ENCODE results near the gene FRG2.
A peak's percentile ranks its signal among the peaks of the same experiment; 100 is the strongest.
"Not testable (repeated sequence)": the region's sequence is repeated elsewhere in the genome, so short reads cannot be mapped to it uniquely, and the experiment has no call there.

FRG2 gene

GRCh38 chr4:190016369-190017289 lies 10.4 kb downstream of the FRG2 start:
- no peak for DNase-seq (ENCODE audit: low spot score)

GRCh38 chr4:190015538-190016368 lies 11.3 kb downstream of the FRG2 start:
- no peak for DNase-seq (ENCODE audit: low spot score)

DNA sequence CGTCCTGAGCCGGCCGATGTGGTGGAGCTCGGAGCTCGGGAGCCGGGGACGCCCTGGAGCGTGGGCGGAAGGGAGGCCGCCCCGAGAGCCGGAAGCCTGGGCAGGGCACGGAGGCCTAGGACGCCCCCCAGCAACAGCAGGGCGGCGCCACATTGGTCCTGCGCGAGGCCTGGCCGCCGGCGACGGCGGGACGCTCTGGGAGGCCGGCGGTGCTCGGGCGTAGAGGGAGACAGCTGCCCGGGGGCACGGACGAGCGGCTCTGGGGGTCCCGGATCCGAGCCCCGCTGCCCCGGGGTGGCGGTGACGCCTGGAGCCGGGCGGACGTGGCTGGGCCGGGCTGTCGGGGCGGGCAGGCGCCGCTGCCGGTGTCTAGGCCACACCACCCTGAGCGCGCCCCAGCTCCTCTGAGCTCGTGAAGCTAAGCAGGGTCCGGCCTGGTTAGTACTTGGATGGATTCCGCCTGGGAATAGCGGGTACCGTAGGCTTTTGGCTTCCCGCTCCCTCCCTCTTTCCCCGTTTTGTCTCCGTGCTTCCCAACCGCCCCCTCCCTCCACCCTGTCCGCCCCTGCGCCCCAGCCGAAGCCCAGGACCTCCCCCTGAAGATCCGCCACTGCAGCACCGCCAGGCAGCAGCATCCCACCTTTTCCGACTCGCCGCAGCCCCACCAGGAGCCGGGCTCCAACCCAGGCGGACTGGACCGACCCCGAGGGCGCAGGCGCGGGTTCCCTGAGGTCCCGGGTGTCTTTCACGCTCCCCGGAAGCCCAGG lies 12.1 kb downstream of the FRG2 start:
- peak; percentile 48 for DNase-seq (ENCODE audit: low spot score)

DNA sequence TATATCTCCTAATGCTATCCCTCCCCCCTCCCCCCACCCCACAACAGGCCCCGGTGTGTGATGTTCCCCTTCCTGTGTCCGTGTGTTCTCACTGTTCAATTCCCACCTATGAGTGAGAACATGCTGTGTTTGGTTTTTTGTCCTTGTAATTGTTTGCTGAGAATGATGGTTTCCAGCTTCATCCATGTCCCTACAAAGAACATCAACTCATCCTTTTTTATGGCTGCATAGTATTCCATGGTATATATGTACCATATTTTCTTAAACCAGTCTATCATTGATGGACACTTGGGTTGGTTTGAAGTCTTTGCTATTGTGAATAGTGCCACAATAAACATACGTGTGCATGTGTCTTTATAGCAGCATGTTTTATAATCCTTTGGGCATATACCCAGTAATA lies 37.1 kb downstream of the FRG2 start:
- not testable (repeated sequence) for DNase-seq (ENCODE audit: low spot score)

DNA sequence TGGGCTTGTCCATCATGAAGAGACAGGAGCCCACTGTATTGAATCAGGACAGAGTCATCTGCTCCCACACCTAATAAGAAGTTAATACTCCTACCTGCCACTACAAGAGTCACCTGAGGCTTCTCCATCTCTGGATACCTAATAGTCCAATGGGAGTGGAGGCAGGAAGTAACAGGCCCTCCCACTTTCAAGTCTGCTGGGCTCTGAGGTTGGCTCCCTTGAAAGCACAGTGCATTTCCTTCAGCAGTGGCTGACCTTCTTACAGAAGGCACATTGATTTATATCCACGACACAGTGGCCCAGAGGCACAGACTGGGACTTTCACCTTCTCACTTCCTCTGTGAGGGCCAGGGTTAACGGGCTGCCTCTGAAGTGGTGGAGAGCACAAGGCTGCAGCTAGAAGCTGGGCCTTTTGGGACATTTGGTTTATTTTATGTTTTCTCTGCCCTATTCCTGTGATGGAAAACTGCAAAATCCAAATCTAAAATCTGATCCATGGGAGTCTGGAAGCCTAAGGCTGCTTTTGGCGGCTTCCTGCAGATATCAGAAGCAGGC lies 38.1 kb downstream of the FRG2 start:
- DNase-seq (ENCODE audit: low spot score), result no peak

GRCh38 chr4:189985651-189986243 lies 41.3 kb downstream of the FRG2 start:
- DNase-seq (ENCODE audit: low spot score), result not testable (repeated sequence)

GRCh38 chr4:189984661-189985060 lies 42.4 kb downstream of the FRG2 start:
- DNase-seq (ENCODE audit: low spot score), result not testable (repeated sequence)

DNA sequence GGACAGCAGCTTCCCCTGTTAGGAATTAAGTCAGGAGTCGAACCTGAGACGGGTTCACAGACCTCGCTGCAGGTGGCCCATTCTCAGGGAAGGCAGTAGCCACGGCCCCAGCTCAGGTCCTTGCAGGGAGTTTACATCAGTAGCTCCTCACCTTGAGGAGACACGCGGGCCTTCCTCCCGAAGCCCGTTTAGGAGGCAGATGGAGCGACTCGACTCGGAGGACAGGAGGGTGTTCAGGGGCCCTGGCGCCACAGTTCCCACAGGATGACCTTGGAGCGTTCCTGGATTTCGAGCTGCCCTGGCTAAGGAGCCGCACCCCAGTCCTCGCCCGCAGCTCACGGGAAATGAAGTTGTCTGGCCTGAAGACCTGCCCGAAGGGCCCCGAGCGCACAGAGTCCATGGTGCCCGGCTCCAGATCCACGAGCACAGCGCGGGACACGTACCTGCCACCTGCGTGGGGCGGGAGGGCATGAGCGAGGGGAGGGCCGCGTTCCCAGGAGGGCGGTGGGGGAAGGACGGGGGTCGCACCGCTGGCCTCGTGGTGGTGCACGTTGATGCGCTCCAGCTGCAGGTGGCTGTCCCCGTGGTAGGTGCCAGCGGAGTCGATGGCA lies 43.0 kb downstream of the FRG2 start:
- DNase-seq (ENCODE audit: low spot score), result not testable (repeated sequence)

DNA sequence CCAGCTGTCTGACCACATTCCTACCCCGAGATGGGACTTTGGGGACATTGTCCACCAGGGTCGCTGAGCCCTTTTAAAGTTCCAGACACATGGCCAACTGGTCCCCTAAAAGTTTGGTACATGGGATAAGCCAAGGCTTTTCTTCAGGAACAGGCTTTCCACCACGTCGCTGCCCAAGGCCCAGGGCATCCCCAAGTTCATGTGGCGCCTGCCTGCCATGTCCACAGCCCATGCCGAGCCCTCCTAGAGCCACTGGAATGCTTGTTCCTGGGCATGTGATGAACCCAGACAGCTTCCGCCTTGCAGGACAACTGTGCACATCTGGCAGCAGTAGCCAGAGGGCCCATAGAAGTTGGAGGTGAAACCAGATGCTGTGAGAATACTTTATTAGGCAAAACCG lies 45.1 kb downstream of the FRG2 start:
- DNase-seq (ENCODE audit: low spot score), result no peak

- not testable (repeated sequence) for DNase-seq (ENCODE audit: low spot score)
Observed at GRCh38 chr4:189980292-189980691, 46.8 kb downstream of the FRG2 start.

DNA sequence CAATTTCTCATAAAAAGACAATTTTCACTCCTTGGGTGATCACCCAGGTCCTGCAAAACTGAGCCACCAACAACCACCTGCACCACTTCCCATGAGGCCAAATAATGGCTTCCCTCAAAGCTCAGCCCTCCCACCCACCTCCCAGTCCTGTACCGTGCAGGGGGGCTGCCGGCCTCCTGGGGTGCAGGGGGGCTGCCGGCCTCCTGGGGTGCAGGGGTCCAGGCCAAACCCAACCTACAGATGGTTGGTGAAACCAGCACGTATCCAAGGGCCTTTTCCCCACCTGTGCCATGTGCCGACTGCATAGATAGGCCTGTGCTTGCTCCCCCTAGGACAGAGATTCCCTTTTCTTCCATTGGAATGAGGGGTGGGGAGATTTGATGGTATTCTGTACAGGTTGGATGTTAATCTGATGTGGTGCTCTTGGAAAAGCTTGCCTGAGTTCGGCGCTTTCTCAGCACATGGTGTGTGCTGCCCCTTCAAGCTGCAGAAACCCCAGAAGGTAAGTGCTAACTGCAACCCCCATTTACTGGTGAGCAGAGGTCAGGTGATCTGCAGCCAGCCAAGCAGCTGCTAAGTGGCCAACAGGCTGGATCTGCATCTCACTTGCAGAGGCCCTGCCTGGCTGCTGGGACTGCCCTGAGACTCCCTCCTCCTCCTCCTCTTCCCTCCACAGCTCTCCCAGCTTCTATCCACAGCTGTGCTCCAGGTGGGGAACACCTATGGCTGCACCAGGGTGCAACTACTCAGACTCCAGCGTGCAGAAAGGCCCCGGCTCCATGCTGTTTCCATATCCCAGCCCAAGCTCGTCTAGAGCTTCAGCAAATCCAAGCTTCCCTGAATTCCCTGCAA lies 47.6 kb downstream of the FRG2 start:
- no peak for DNase-seq (ENCODE audit: low spot score)

All from GM03348 (cell line).